SK-N-SH (cell line): Measurements from ENCODE around the gene STRN.
"Not testable (repeated sequence)": the region's sequence is repeated elsewhere in the genome, so short reads cannot be mapped to it uniquely, and the experiment has no call there.

Experiments
- CHD2 ChIP-seq: fragments of 150-350 bp; IDR thresholded peaks from 2 replicates; pipeline ENCODE4 v1.6.1; 2018; ENCODE audit warnings: low read length; ENCODE audit not compliant: partially characterized antibody
- EP300 ChIP-seq, 2 experiments: IDR thresholded peaks; 2 replicates each; pipeline versions ENCODE4 v1.4.0 to v1.6.1; 2012; ENCODE audit warnings: borderline replicate concordance in 1 of 2, low read depth in 1 of 2, low read length in 1 of 2
- FOXJ3 ChIP-seq: sonication (generic); formaldehyde crosslinking; IDR thresholded peaks from 2 replicates; pipeline ENCODE4 v1.5.1; 2020; ENCODE audit warnings: mild to moderate bottlenecking, missing genetic modification reagents
- GATA2 ChIP-seq: sonication (generic); formaldehyde crosslinking; IDR thresholded peaks from 2 replicates; pipeline ENCODE4 v1.5.0; 2020; ENCODE audit warnings: mild to moderate bottlenecking, missing genetic modification reagents
- POLR2AphosphoS5 ChIP-seq: IDR thresholded peaks from 2 replicates; pipeline ENCODE4 v1.6.1; 2012; ENCODE audit warnings: low read depth, low read length
- RFX5 ChIP-seq: IDR thresholded peaks from 2 replicates; pipeline ENCODE4 v1.6.1; 2012; ENCODE audit warnings: mild to moderate bottlenecking, improper control_type of control experiment, low read length
- SMC3 ChIP-seq: IDR thresholded peaks from 2 replicates; pipeline ENCODE4 v1.6.1; 2012; ENCODE audit warnings: low read depth, low read length, improper control_type of control experiment
- TF ChIP-seq, protein P1 (sequence below): fragments of 200-600 bp; sonication (generic); IDR thresholded peaks from 2 replicates; pipeline ENCODE4 v1.6.1; 2017; ENCODE audit warnings: antibody characterized with exemption, mild to moderate bottlenecking, moderate library complexity
- TF ChIP-seq, protein P2 (sequence below): IDR thresholded peaks from 2 replicates; pipeline ENCODE4 v1.6.1; 2012; ENCODE audit warnings: mild to moderate bottlenecking, low read depth, low read length, moderate library complexity
- TF ChIP-seq, protein P3 (sequence below): IDR thresholded peaks from 2 replicates; pipeline ENCODE4 v1.4.0; 2012; ENCODE audit warnings: low read depth, borderline replicate concordance

DNA sequence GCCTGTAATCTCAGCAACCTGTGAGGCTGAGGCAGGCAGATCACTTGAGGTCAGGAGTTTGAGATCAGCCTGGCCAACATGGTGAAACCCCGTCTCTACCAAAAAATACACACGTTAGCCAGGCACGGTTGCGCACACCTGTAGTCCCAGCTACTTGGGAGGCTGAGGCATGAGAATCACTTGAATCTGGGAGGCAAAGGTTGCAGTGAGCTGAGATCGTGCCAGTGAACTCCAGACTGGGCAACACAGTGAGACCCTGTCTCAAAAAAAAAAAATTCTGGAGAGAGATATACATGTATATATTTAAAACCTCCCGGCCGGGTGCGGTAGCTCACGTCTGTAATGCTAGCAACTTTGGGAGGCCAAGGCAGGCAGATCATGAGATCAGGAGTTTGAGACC, 33.1 kb upstream of the STRN start:
- not testable (repeated sequence) for TF ChIP-seq GATA2 (CRISPR knock-in tag); POLR2AphosphoS5; RFX5; SMC3; CHD2; FOXJ3 (CRISPR knock-in tag); EP300 (IDR thresholded peaks at IDR 0.05; ENCODE audit: borderline replicate concordance in 1 of 2, low read depth in 1 of 2, low read length in 1 of 2)
- TF ChIP-seq, protein P1, sequence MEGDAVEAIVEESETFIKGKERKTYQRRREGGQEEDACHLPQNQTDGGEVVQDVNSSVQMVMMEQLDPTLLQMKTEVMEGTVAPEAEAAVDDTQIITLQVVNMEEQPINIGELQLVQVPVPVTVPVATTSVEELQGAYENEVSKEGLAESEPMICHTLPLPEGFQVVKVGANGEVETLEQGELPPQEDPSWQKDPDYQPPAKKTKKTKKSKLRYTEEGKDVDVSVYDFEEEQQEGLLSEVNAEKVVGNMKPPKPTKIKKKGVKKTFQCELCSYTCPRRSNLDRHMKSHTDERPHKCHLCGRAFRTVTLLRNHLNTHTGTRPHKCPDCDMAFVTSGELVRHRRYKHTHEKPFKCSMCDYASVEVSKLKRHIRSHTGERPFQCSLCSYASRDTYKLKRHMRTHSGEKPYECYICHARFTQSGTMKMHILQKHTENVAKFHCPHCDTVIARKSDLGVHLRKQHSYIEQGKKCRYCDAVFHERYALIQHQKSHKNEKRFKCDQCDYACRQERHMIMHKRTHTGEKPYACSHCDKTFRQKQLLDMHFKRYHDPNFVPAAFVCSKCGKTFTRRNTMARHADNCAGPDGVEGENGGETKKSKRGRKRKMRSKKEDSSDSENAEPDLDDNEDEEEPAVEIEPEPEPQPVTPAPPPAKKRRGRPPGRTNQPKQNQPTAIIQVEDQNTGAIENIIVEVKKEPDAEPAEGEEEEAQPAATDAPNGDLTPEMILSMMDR, result not testable (repeated sequence)
- TF ChIP-seq, protein P2, sequence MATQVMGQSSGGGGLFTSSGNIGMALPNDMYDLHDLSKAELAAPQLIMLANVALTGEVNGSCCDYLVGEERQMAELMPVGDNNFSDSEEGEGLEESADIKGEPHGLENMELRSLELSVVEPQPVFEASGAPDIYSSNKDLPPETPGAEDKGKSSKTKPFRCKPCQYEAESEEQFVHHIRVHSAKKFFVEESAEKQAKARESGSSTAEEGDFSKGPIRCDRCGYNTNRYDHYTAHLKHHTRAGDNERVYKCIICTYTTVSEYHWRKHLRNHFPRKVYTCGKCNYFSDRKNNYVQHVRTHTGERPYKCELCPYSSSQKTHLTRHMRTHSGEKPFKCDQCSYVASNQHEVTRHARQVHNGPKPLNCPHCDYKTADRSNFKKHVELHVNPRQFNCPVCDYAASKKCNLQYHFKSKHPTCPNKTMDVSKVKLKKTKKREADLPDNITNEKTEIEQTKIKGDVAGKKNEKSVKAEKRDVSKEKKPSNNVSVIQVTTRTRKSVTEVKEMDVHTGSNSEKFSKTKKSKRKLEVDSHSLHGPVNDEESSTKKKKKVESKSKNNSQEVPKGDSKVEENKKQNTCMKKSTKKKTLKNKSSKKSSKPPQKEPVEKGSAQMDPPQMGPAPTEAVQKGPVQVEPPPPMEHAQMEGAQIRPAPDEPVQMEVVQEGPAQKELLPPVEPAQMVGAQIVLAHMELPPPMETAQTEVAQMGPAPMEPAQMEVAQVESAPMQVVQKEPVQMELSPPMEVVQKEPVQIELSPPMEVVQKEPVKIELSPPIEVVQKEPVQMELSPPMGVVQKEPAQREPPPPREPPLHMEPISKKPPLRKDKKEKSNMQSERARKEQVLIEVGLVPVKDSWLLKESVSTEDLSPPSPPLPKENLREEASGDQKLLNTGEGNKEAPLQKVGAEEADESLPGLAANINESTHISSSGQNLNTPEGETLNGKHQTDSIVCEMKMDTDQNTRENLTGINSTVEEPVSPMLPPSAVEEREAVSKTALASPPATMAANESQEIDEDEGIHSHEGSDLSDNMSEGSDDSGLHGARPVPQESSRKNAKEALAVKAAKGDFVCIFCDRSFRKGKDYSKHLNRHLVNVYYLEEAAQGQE, result not testable (repeated sequence)
- TF ChIP-seq, protein P3, sequence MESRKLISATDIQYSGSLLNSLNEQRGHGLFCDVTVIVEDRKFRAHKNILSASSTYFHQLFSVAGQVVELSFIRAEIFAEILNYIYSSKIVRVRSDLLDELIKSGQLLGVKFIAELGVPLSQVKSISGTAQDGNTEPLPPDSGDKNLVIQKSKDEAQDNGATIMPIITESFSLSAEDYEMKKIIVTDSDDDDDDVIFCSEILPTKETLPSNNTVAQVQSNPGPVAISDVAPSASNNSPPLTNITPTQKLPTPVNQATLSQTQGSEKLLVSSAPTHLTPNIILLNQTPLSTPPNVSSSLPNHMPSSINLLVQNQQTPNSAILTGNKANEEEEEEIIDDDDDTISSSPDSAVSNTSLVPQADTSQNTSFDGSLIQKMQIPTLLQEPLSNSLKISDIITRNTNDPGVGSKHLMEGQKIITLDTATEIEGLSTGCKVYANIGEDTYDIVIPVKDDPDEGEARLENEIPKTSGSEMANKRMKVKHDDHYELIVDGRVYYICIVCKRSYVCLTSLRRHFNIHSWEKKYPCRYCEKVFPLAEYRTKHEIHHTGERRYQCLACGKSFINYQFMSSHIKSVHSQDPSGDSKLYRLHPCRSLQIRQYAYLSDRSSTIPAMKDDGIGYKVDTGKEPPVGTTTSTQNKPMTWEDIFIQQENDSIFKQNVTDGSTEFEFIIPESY, result not testable (repeated sequence)
